B cell (primary cell): ENCODE data around the gene LMAN1.

Experiments
- EZH2 ChIP-seq: IDR thresholded peaks from 2 replicates; pipeline ENCODE4 v1.6.1; 2012; ENCODE audit warnings: borderline replicate concordance, low read depth, mild to moderate bottlenecking, moderate library complexity, low read length; ENCODE audit not compliant: insufficient read depth, poor library complexity, severe bottlenecking
- TF ChIP-seq, protein P1 (sequence below): fragments of 200-600 bp; IDR thresholded peaks from one replicate; pipeline ENCODE4 v1.8.0; 2022; ENCODE audit warnings: antibody characterized with exemption, mild to moderate bottlenecking

DNA sequence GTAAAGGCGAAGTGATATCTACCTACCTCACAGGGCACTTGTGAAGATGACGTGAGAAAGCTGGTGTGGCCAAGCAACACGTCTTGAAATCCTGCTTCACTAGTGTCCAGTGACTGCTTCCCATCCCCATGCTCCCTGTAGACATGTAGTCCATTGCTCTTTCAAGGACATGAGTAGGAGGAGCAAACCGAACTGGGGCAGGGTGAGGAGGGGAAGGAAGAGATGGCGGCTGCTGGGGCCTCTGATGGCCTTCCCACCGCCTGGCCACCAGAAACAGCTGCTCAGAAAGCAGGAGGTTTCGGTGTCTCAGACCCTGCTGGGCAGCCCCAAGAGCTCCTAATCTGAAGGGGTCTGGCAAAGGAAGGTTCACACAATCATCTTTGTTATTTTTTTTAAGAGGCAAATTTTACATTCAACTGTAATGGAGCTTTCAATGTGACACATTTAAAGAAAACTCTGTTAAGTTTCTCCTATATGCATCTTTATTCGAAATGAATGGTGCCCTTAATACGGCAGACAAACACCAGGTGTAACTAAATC, 55.3 kb downstream of the LMAN1 start:
- TF ChIP-seq, protein P1, sequence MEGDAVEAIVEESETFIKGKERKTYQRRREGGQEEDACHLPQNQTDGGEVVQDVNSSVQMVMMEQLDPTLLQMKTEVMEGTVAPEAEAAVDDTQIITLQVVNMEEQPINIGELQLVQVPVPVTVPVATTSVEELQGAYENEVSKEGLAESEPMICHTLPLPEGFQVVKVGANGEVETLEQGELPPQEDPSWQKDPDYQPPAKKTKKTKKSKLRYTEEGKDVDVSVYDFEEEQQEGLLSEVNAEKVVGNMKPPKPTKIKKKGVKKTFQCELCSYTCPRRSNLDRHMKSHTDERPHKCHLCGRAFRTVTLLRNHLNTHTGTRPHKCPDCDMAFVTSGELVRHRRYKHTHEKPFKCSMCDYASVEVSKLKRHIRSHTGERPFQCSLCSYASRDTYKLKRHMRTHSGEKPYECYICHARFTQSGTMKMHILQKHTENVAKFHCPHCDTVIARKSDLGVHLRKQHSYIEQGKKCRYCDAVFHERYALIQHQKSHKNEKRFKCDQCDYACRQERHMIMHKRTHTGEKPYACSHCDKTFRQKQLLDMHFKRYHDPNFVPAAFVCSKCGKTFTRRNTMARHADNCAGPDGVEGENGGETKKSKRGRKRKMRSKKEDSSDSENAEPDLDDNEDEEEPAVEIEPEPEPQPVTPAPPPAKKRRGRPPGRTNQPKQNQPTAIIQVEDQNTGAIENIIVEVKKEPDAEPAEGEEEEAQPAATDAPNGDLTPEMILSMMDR = no peak
- no peak for TF ChIP-seq EZH2
